Calu3 (cell line): ENCODE data around the gene CCDC102A. TPM values are rescaled to one million over a fixed set of nuclear protein-coding genes. Genes with fewer than 3 reads are reported as not detected.
A peak's percentile ranks its signal among the peaks of the same experiment; 100 is the strongest.

Experiments used
- BruUV-seq: library from RNA; stranded (reverse); fragments of 400-500 nt; replicated peaks from 2 replicates; lab custom pipeline; 2021; lab: Mats Ljungman, UMichigan
- CTCF ChIA-PET: fragments of 300-600 bp; sonication (Branson Sonifier 250); formaldehyde crosslinking; loops from one replicate; lab custom pipeline; 2022; ENCODE audit warnings: antibody characterized with exemption; lab: Charles Lee
- DNase-seq: peaks from one replicate; pipeline ENCODE4 v3.0.0; 2022
- H3K27ac Mint-ChIP-seq: one replicate; pipeline ENCODE4 v1.8.0; 2022; ENCODE audit warnings: mixed read lengths; ENCODE audit not compliant: unreplicated experiment
- H3K27me3 Mint-ChIP-seq: one replicate; pipeline ENCODE4 v1.8.0; 2022; ENCODE audit warnings: mixed read lengths; ENCODE audit not compliant: unreplicated experiment
- H3K36me3 Mint-ChIP-seq: one replicate; pipeline ENCODE4 v1.8.0; 2022; ENCODE audit warnings: mild to moderate bottlenecking, moderate library complexity, mixed read lengths; ENCODE audit not compliant: insufficient read depth, unreplicated experiment
- H3K4me1 Mint-ChIP-seq: one replicate; pipeline ENCODE4 v1.8.0; 2022; ENCODE audit warnings: mild to moderate bottlenecking, low read depth, mixed read lengths; ENCODE audit not compliant: unreplicated experiment
- H3K4me3 Mint-ChIP-seq: one replicate; pipeline ENCODE4 v1.8.0; 2022; ENCODE audit warnings: mild to moderate bottlenecking, low read depth, moderate library complexity, mixed read lengths; ENCODE audit not compliant: unreplicated experiment
- H3K9me3 Mint-ChIP-seq: one replicate; pipeline ENCODE4 v1.8.0; 2022; ENCODE audit warnings: low read depth, mixed read lengths; ENCODE audit not compliant: unreplicated experiment
- CTCF ChIP-seq: fragments of 200-600 bp; IDR thresholded peaks from one replicate; pipeline ENCODE4 v1.8.0; 2022; ENCODE audit warnings: antibody characterized with exemption; ENCODE audit not compliant: unreplicated experiment
- intact Hi-C: fragments of 100-400 bp; cut with micrococcal nuclease; formaldehyde crosslinking; loops from one replicate; pipeline ENCODE4 v1.10.0; 2022; ENCODE audit not compliant: unreplicated experiment
- total RNA-seq: library from RNA; stranded (reverse); gene quantifications from 2 replicates; pipeline ENCODE4 v1.2.3, GENCODE V29; 2022

The CCDC102A gene
- total RNA-seq, 1 experiment from 2014 or later = 6.8 TPM

GRCh38 chr16:57486858-57487834 lies 49.2 kb downstream of the CCDC102A start:
- Mint-ChIP-seq H3K4me3 (peak overlapping the region; percentile 90), H3K36me3 (peaks cover 13% of the 10 kb centered on the region), H3K9me3 (no peaks in the 10 kb centered on the region), H3K27me3 (no peaks in the 10 kb centered on the region), H3K4me1 (peaks cover 5% of the 10 kb centered on the region), H3K27ac (peak overlapping the region; percentile 28)
- TF ChIP-seq CTCF = no peak
- intact Hi-C loops = no loop called here
- no peak for DNase-seq
- CTCF ChIA-PET = interaction anchor here (0.7 kb wide), 2 partner anchors 32 to 41 kb away, joined by 3 to 4 read pairs; no protein-coding TSS in a partner anchor
- BruUV-seq = no TSS peak

- Mint-ChIP-seq H3K36me3 (peaks cover 13% of the 10 kb centered on the region), H3K27me3 (no peaks in the 10 kb centered on the region), H3K9me3 (no peaks in the 10 kb centered on the region), H3K27ac (peak within 1 kb of the TSS; percentile 33), H3K4me3 (peak within 1 kb of the TSS; percentile 90), H3K4me1 (peaks cover 12% of the 10 kb centered on the region)
- CTCF ChIA-PET = interaction anchor here (1.0 kb wide), 1 partner anchor 52 kb away, joined by 3 read pairs; no protein-coding TSS in a partner anchor
- intact Hi-C loops = no loop called here
- TF ChIP-seq CTCF = no peak
- DNase-seq = peak; percentile 92
- BruUV-seq = no TSS peak
Measured at GRCh38 chr16:57485916-57486857, 50.2 kb downstream of the CCDC102A start, which contains the start of gene DOK4. Gene DOK4 (minus strand): TSS chr16:57486493. CDS start chr16:57479507, 6,986 bp downstream.

GRCh38 chr16:57485091-57485915 lies 51.1 kb downstream of the CCDC102A start:
- TSS peak; percentile 47 for BruUV-seq
- H3K27ac Mint-ChIP-seq = peak overlapping the region; percentile 33

More at GRCh38 chr16:57485091-57485915, 51.1 kb downstream of the CCDC102A start:
- Mint-ChIP-seq H3K36me3 (peaks cover 13% of the 10 kb centered on the region), H3K27me3 (no peaks in the 10 kb centered on the region), H3K4me3 (peak overlapping the region; percentile 90), H3K4me1 (peaks cover 20% of the 10 kb centered on the region), H3K9me3 (no peaks in the 10 kb centered on the region)
- DNase-seq = no peak
- intact Hi-C loops = no loop called here
- CTCF ChIA-PET = interaction anchor here (1.0 kb wide), 1 partner anchor 51 kb away, joined by 3 read pairs; no protein-coding TSS in a partner anchor
- no peak for TF ChIP-seq CTCF
